Medulla oblongata (tissue), 1 donor: ENCODE measurements around the gene LIPJ.

Experiments
- DNase-seq: peaks from one replicate; pipeline ENCODE4 v3.0.0-alpha.2; 2015; ENCODE audit errors: extremely low spot score

The LIPJ gene, protein sequence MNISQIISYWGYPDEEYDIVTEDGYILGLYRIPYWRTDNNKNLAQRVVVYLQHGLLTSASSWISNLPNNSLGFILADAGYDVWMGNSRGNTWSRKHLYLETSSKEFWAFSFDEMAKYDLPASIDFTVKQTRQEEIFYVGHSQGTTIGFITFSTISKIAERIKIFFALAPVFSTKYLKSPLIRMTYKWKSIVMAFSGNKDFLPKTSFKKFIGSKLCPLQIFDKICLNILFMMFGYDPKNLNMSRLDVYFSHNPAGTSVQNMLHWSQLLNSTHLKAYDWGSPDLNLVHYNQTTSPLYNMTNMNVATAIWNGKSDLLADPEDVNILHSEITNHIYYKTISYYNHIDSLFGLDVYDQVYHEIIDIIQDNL

DNA sequence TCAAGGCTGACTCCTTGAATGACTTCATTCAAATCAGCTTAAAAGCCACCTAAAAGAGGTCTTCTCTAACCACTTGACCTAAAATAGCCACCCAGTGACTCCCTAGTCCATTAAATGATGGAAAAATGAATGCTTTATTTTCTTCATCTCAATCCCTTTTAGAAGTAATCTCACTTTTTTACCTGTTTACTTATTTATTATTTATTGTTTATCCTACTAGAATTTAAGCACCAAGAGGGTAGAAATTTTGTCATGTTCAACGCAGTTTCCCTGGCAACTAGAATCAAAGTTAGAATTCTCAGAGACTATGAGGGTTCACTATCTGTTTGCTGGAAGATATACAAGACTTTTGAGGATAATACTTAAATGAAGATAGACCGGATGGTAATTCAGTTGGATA lies at the start of gene LIPJ:
TSS of gene LIPJ (plus strand) at position 301 of the 400 bp plus-strand sequence. CDS start 3,926 bp downstream, outside the sequence.
- DNase-seq: no peak

DNA sequence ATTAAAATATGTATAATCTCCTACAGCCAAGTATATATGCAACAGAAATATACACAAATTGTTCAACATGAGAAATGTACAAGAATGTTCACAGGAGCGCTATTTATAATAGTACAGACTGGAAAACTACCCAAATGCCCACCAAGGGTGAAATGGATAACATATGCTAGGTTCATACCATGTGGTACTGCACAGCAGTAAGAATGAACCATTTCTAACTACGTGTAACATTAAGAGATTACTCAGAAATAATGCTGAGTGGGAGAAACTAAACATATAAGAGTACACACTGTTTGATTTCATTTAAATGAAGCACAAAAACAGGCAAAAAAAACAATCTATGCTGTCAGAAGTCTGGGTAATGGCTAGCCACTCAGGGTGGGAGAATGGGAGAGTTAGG lies 49.2 kb upstream of the LIPJ start:
- no peak for DNase-seq

- DNase-seq: no peak
Measured at GRCh38 chr10:88538048-88538447, 48.5 kb upstream of the LIPJ start.

GRCh38 chr10:88540351-88540750 lies 46.2 kb upstream of the LIPJ start:
- no peak for DNase-seq

DNA sequence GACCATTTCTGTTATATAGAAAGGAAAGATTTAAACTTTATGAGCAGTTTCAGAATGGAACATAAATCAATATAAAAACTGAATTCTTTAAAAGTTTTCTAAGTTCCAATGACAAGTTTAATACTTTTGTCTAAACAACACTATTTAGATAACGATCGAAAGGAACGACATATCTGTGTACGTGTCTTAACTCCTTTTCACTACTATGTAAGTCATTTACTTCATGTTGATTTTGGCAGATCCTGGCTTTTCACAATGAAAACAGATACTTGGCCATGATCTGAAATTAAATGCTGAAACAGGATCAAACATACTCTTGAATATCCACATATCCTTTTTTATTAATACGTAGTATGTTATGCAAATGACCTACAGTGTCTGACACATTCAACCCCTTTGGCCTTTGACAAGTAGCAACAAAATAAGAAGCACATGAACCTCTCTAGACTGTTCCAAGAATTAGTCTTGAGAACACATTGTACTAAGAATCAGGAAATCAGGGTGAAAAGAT lies 45.4 kb upstream of the LIPJ start:
- no peak for DNase-seq

DNA sequence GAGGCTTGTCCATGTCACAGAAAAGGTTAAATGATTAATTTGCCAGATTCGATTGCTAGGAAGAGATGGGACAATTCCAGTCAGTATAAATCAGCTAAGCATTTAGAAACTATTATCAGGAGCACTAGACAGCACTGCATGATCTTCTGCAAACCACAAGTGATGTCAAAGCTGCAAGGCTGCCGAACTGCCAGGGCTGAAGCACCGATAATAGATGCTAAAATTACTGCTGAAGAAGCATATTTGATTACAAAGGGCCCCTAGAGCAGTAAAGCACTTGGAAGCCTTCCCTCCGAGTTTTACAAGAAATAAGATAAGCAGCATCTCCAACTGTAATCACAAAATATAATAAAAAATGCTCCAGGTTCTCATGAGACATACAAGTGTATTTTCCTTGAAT lies 44.0 kb upstream of the LIPJ start:
- no peak for DNase-seq

GRCh38 chr10:88544140-88544870 lies 42.3 kb upstream of the LIPJ start:
- DNase-seq: no peak

DNA sequence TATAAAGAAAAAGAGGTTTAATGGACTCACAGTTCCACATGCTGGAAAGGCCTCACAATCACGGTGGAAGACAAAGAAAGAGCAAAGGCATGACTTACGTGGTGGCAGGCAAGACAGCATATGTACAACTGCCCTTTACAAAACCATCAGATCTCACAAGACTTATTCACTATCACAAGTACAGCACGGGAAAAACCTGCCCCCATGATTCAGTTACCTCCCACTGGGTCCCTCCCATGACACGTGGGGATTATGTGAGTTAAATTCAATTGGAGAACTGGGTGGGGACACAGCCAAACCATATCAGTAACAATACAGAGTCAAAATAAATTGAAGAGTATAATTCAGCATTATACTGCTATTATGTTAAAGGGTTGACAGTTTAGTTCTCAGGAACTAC lies 41.2 kb upstream of the LIPJ start:
- DNase-seq: no peak

- no peak for DNase-seq
Measured at GRCh38 chr10:88546497-88546896, 40.1 kb upstream of the LIPJ start.

GRCh38 chr10:88551246-88551645 lies 35.3 kb upstream of the LIPJ start:
- no peak for DNase-seq

DNA sequence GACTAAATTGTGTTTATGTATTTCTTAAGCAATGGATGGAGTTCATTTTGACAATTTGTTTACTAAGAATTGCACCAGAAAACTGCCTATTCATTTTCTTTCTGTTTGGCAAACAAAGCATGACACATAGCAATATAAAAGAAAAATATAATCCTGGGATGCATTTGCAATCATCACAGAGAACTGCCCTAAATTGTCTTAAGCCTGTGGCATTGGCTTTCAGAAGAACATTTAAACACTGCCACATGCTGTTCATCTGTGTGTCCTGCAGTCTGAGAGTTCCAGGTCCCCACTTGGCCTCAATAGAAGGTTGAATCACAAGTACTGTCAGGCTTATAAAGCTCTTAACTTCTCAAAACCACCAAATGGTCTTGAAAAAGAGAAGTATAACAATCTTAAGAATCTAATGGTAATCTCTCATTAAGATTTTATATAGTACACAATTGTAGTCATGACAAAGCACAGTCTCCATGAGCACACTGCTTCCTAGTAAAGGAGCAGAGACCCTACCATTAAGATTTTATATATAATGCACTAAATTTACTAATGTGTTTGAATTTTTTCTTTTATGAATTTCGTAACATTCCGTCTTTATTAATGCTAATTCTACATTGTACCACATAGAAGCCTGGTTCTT lies 33.3 kb upstream of the LIPJ start:
- peak; percentile 80 for DNase-seq

- DNase-seq: no peak
Measured at GRCh38 chr10:88555190-88555908, 31.2 kb upstream of the LIPJ start.

- DNase-seq: no peak
Measured at GRCh38 chr10:88557256-88557655, 29.3 kb upstream of the LIPJ start.

DNA sequence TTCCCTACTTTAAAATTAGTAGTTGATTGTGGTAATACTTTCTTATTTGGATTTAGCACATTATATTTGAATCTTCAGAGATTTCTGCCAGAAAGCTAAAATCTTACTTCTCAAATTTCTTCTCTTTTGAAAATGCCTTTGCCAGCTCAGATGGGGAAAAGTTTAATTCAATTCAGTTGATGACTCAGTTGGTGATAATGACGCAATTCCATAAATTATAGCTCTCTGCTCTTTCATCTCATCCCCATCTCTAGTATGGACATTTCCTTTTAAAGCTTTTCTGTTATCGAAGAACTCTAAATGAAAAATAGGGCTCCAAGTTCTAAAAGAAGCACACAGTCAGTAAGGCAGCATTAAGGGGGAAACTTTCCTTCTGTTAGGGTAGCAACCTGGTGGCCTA lies 28.9 kb upstream of the LIPJ start:
- DNase-seq: no peak

- no peak for DNase-seq
Measured at GRCh38 chr10:88562152-88562551, 24.4 kb upstream of the LIPJ start.

GRCh38 chr10:88565072-88565471 lies 21.5 kb upstream of the LIPJ start:
- peak; percentile 8 for DNase-seq

DNA sequence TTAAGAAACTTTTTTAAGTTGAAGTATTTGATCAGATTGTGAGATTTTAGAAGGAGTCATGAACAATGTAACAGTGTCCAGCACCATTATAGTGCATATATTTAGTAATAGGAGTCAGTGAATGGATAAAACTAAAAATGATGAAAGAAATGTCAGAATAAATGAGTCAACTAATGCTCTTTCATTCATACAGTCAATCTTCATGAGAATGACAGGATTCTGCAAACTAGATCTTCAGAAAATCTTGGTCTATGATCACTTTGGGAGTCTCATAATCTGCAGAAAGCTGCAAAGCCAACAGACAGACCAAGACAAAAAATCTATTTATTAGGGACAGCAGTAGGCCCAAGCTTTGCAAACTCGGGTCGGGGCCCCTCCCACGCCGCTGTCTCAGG lies 4.2 kb upstream of the LIPJ start:
- DNase-seq: no peak

GRCh38 chr10:88582806-88583583 lies 3.6 kb upstream of the LIPJ start, which contains the start of gene RNLS:
Gene RNLS (minus strand): TSS chr10:88583318.
- DNase-seq: peak; percentile 82

GRCh38 chr10:88583584-88583957 lies 3.0 kb upstream of the LIPJ start:
- DNase-seq: no peak

DNA sequence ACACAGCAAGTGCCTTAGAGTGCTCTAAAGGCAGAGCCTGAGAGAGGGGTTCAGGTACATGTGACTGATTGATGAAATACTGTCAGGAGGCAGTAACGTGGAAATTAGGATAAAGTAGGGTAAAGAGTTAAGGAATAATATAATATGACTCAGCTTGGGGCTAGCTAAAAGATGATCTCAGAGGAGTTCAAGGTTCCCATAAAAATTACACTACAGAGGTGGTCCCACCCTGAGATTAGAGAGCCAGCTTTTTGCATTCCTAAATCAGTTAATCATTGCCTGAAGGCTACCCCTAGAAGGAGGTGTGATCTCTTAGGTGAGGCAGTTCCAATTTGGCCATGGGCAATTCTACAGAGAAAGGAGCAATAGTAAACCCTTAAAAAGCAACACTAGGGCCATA lies 5.8 kb downstream of the LIPJ start:
- no peak for DNase-seq

DNA sequence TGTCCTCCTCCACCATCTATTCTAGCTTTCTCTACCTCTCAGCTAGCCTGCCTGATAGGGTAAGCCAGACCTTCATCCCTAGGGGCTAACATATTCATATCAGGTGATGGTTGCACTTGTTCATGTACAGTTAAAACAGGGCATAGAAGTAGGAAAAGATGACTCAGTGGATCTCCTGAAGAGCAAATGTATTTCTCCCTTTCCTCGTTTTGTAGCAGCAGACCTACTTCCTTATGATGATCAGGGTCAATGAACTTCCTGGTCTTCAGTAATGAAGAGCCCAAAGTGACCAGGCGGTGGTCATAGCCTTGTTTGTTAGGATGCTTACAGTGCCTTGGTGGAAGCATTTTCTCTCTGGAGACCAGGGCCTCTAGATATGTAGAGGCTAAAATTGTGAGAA lies 6.3 kb downstream of the LIPJ start:
- no peak for DNase-seq
